Measurements from ENCODE around the gene RFPL1. TPM values are rescaled to one million over a fixed set of nuclear protein-coding genes. Genes with fewer than 3 reads are reported as not detected.

RFPL1 gene
- total RNA-seq, 4 donors from 2014 or later = not detected

DNA sequence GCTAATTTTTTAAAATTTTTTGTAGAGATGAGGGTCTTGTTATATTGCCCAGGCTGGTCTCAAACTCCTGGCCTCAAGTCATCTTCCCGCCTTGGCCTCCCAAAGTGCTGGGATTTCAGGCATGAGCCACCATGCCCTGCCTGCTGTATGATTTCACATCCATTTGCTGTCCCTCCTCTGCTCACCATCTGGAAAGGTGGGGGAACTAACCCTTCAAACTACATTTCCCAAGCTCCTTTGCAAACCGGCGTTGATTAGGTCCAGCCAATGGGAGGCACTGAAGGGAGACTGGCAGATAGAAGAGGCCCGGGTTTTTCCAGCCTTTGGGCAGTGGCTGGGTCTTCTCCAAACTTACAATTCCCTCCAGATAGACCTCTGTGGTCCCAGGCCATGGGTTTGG is 19.3 kb downstream of the RFPL1 start:
- no peak for TF ChIP-seq CTCF (IDR thresholded peaks at IDR 0.05)
- TF ChIP-seq POLR2A (IDR thresholded peaks at IDR 0.05) = no peak
- WGBS, 2 donors = 39 to 43% methylated on average over 4 of the region's 4 CpGs
- no peak for DNase-seq (ENCODE audit: low spot score in 2 of 2)
- H3K4me3 ChIP-seq (ENCODE audit: low read depth, poor library complexity, severe bottlenecking) = no peak overlapping the region
- intact Hi-C loops (cut with DNase I; ENCODE audit: low total_unique reads) = no loop called here

GRCh38 chr22:29458551-29458950 is 20.2 kb downstream of the RFPL1 start:
- H3K4me3 ChIP-seq (ENCODE audit: low read depth, poor library complexity, severe bottlenecking) = no peak overlapping the region
- no peak for DNase-seq (ENCODE audit: low spot score in 2 of 2)
- intact Hi-C loops (cut with DNase I; ENCODE audit: low total_unique reads) = no loop called here
- TF ChIP-seq CTCF (IDR thresholded peaks at IDR 0.05) (no peak), POLR2A (IDR thresholded peaks at IDR 0.05) (no peak)

DNA sequence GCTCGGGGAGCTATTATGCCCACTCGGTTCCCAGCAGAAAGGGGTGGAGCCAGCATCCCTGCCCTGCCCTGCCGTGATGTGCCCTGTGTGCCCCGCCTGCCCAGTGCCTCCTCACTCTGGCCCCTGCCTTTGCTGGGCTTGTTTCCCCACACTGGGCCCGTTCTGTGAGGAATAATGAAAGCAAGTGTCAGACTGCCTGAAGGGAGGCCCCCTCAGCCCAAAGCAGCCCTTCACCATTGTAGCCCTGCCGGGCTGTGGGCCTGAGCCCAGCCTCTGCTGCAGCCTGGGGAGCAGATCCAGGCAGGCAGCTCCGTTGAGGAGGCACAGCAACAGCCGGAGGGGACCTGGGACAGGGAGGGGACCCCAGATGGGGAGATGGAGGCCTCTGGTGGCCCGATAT is 21.4 kb downstream of the RFPL1 start:
- WGBS, 2 donors = 68 to 70% methylated on average over 8 to 9 of the region's 9 CpGs
- TF ChIP-seq CTCF (IDR thresholded peaks at IDR 0.05) (no peak), POLR2A (IDR thresholded peaks at IDR 0.05) (no peak)
- H3K4me3 ChIP-seq (ENCODE audit: low read depth, poor library complexity, severe bottlenecking) = no peak overlapping the region
- intact Hi-C loops (cut with DNase I; ENCODE audit: low total_unique reads) = no loop called here
- no peak for DNase-seq (ENCODE audit: low spot score in 2 of 2)

DNA sequence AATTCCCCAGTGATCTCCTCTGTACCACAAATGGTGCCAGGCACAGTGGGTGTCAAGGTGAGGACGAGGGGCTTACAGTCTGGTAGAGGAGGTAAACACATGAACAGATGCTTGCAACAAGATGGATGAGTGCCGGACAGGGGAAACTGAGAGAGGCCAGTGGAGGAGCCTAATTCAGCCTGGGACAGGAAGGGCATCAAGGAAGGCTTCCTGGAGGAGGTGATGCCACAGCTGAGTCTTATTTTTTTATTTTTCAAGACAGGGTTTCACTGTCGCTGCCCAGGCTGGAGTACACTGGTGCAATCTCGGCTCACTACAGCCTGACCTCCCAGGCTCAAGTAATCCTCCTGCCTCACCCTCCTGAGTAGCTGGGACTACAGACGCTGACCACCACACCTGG is 22.9 kb downstream of the RFPL1 start:
- no peak for TF ChIP-seq POLR2A (IDR thresholded peaks at IDR 0.05)
- no peak for TF ChIP-seq CTCF (IDR thresholded peaks at IDR 0.05)
- 92% methylated on average over 5 of the region's 5 CpGs for WGBS, 2 donors
- no peak for DNase-seq (ENCODE audit: low spot score in 2 of 2)
- intact Hi-C loops (cut with DNase I; ENCODE audit: low total_unique reads) = no loop called here
- H3K4me3 ChIP-seq (ENCODE audit: low read depth, poor library complexity, severe bottlenecking) = no peak overlapping the region

DNA sequence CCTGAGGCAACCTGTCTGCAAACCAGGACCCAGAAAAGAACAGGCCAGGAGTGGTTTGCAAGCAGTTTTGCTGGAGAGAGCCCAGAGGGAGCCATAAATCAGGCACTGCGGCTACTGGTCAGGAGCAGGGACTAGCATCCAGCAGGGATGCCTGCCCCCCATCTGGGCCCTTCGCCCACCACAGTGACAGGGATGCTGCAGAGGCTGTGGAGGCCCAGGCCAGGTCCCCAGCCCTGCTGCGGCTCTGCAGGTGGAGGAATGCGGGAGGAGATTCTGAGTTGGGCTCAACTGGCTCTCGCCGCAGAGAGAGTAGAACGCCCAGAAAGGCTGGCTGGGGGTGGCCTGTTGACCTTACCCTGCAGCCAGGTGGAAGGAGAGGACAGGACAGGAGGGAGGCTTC is 25.2 kb downstream of the RFPL1 start:
- no peak for TF ChIP-seq CTCF (IDR thresholded peaks at IDR 0.05)
- WGBS, 2 donors = 87 to 90% methylated on average over 7 of the region's 7 CpGs
- no peak for DNase-seq (ENCODE audit: low spot score in 2 of 2)
- intact Hi-C loops (cut with DNase I; ENCODE audit: low total_unique reads) = no loop called here
- no peak overlapping the region for H3K4me3 ChIP-seq (ENCODE audit: low read depth, poor library complexity, severe bottlenecking)

DNA sequence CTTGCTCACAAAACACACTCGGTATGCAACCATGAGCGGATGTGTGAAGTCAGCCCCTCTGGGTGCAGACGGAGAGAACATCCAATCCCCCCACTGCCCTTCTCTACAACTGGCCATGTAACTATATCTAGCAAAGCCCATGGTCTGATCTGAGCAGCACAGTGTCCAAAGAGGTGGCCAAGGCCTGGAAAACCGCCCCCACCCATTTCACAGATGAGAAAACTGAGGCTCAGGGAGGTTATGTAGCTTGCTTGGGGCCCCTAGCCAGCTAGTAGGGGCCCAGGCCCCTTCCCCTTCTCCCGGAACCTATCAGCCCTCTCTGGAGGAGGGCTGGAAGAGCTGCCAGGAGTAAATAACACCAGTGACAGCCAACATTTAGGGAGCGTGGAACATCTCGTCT is 26.2 kb downstream of the RFPL1 start:
- 88 to 89% methylated on average over 7 of the region's 7 CpGs for WGBS, 2 donors
- TF ChIP-seq CTCF (IDR thresholded peaks at IDR 0.05) = no peak
- TF ChIP-seq POLR2A (IDR thresholded peaks at IDR 0.05) = no peak
- no peak overlapping the region for H3K4me3 ChIP-seq (ENCODE audit: low read depth, poor library complexity, severe bottlenecking)
- intact Hi-C loops (cut with DNase I; ENCODE audit: low total_unique reads) = no loop called here
- no peak for DNase-seq (ENCODE audit: low spot score in 2 of 2)
